ENCODE results near the gene TRAF5.
"Not testable (repeated sequence)": the region's sequence is repeated elsewhere in the genome, so short reads cannot be mapped to it uniquely, and the experiment has no call there.

Gene TRAF5

GRCh38 chr1:211335522-211336157 is 9.0 kb downstream of the TRAF5 start:
- peak overlapping the region; percentile 92 for H3K27ac Mint-ChIP-seq
- peaks cover 84% of the 10 kb centered on the region for H3K4me1 Mint-ChIP-seq
- no peak for DNase-seq
- H3K4me3 Mint-ChIP-seq: peak overlapping the region; percentile 63 to 70
- H3K9me3 Mint-ChIP-seq: no peaks in the 10 kb centered on the region
- ATAC-seq: peak; percentile 73
- H3K27me3 Mint-ChIP-seq: no peaks in the 10 kb centered on the region

GRCh38 chr1:211336161-211336560 is 9.5 kb downstream of the TRAF5 start:
- DNase-seq (no peak), ATAC-seq (no peak)
- H3K27me3 Mint-ChIP-seq: no peaks in the 10 kb centered on the region
- H3K9me3 Mint-ChIP-seq: no peaks in the 10 kb centered on the region
- peak overlapping the region; percentile 92 to 95 for H3K27ac Mint-ChIP-seq
- H3K4me3 Mint-ChIP-seq: peak overlapping the region; percentile 63 to 70
- peaks cover 84% of the 10 kb centered on the region for H3K4me1 Mint-ChIP-seq

- no peak for DNase-seq
- H3K4me1 Mint-ChIP-seq: peaks cover 84% of the 10 kb centered on the region
- H3K27me3 Mint-ChIP-seq: no peaks in the 10 kb centered on the region
- H3K4me3 Mint-ChIP-seq: no peak overlapping the region
- no peaks in the 10 kb centered on the region for H3K9me3 Mint-ChIP-seq
- no peak for ATAC-seq
- H3K27ac Mint-ChIP-seq: peak overlapping the region; percentile 7 to 95
Measured at GRCh38 chr1:211336775-211337174, 10.1 kb downstream of the TRAF5 start.

GRCh38 chr1:211337430-211338223 is 11.0 kb downstream of the TRAF5 start:
- Mint-ChIP-seq H3K4me1 (peaks cover 81% of the 10 kb centered on the region), H3K27me3 (no peaks in the 10 kb centered on the region), H3K9me3 (no peaks in the 10 kb centered on the region), H3K27ac (peak overlapping the region; percentile 7 to 45), H3K4me3 (no peak overlapping the region)
- DNase-seq (no peak), ATAC-seq (no peak)

GRCh38 chr1:211338224-211338620 is 11.6 kb downstream of the TRAF5 start:
- DNase-seq: no peak
- Mint-ChIP-seq H3K4me1 (peaks cover 81% of the 10 kb centered on the region), H3K27me3 (no peaks in the 10 kb centered on the region), H3K4me3 (no peak overlapping the region), H3K27ac (no peak overlapping the region), H3K9me3 (no peaks in the 10 kb centered on the region)
- no peak for ATAC-seq

GRCh38 chr1:211339631-211340041 is 13.0 kb downstream of the TRAF5 start:
- no peaks in the 10 kb centered on the region for H3K27me3 Mint-ChIP-seq
- H3K9me3 Mint-ChIP-seq: no peaks in the 10 kb centered on the region
- DNase-seq (no peak), ATAC-seq (peak; percentile 49)
- peak overlapping the region; percentile 4 to 55 for H3K4me3 Mint-ChIP-seq
- H3K4me1 Mint-ChIP-seq: peaks cover 93% of the 10 kb centered on the region
- peak overlapping the region; percentile 59 to 84 for H3K27ac Mint-ChIP-seq

- no peak for DNase-seq
- no peaks in the 10 kb centered on the region for H3K9me3 Mint-ChIP-seq
- H3K27ac Mint-ChIP-seq: peak overlapping the region in 1 of 2 donors; percentile 36
- peaks cover 93% of the 10 kb centered on the region for H3K4me1 Mint-ChIP-seq
- peak overlapping the region in 1 of 2 donors; percentile 15 for H3K4me3 Mint-ChIP-seq
- no peaks in the 10 kb centered on the region for H3K27me3 Mint-ChIP-seq
- no peak for ATAC-seq
Measured at GRCh38 chr1:211340622-211341507, 14.2 kb downstream of the TRAF5 start.

- no peak for DNase-seq
- H3K4me1 Mint-ChIP-seq: peaks cover 93% of the 10 kb centered on the region
- H3K4me3 Mint-ChIP-seq: no peak overlapping the region
- H3K27me3 Mint-ChIP-seq: no peaks in the 10 kb centered on the region
- H3K27ac Mint-ChIP-seq: no peak overlapping the region
- no peak for ATAC-seq
- H3K9me3 Mint-ChIP-seq: no peaks in the 10 kb centered on the region
Measured at GRCh38 chr1:211341999-211342398, 15.4 kb downstream of the TRAF5 start.

- ATAC-seq (peak; percentile 47), DNase-seq (no peak)
- Mint-ChIP-seq H3K4me3 (peak overlapping the region in 1 of 2 donors; percentile 21), H3K4me1 (peaks cover 89% of the 10 kb centered on the region), H3K9me3 (no peaks in the 10 kb centered on the region), H3K27me3 (no peaks in the 10 kb centered on the region), H3K27ac (no peak overlapping the region)
Measured at GRCh38 chr1:211343607-211344006, 17.0 kb downstream of the TRAF5 start.

GRCh38 chr1:211344152-211344618 is 17.6 kb downstream of the TRAF5 start:
- Mint-ChIP-seq H3K4me3 (peak overlapping the region in 1 of 2 donors; percentile 21), H3K27me3 (no peaks in the 10 kb centered on the region), H3K4me1 (peaks cover 84% of the 10 kb centered on the region), H3K9me3 (no peaks in the 10 kb centered on the region), H3K27ac (no peak overlapping the region)
- DNase-seq (no peak), ATAC-seq (peak; percentile 54)

- Mint-ChIP-seq H3K9me3 (peaks cover 0 to 12% of the 10 kb centered on the region in 2 donors), H3K27ac (no peak overlapping the region), H3K4me3 (no peak overlapping the region), H3K4me1 (peaks cover 82% of the 10 kb centered on the region), H3K27me3 (no peaks in the 10 kb centered on the region)
- DNase-seq (no peak), ATAC-seq (no peak)
Measured at GRCh38 chr1:211345719-211346118, 19.1 kb downstream of the TRAF5 start.

- Mint-ChIP-seq H3K4me1 (peaks cover 81% of the 10 kb centered on the region), H3K27ac (peak overlapping the region in 1 of 2 donors; percentile 85), H3K27me3 (no peaks in the 10 kb centered on the region), H3K4me3 (no peak overlapping the region), H3K9me3 (peaks cover 11 to 22% of the 10 kb centered on the region in 2 donors)
- ATAC-seq: no peak
- no peak for DNase-seq
Measured at GRCh38 chr1:211347077-211347844, 20.6 kb downstream of the TRAF5 start.

- peak overlapping the region in 1 of 2 donors; percentile 52 for H3K27ac Mint-ChIP-seq
- H3K9me3 Mint-ChIP-seq: peaks cover 11 to 22% of the 10 kb centered on the region in 2 donors
- no peak for DNase-seq
- ATAC-seq: no peak
- no peaks in the 10 kb centered on the region for H3K27me3 Mint-ChIP-seq
- peaks cover 81% of the 10 kb centered on the region for H3K4me1 Mint-ChIP-seq
- H3K4me3 Mint-ChIP-seq: no peak overlapping the region
Measured at GRCh38 chr1:211348547-211348946, 21.9 kb downstream of the TRAF5 start.

- Mint-ChIP-seq H3K4me3 (no peak overlapping the region), H3K4me1 (peaks cover 81% of the 10 kb centered on the region), H3K27ac (no peak overlapping the region), H3K27me3 (no peaks in the 10 kb centered on the region), H3K9me3 (peaks cover 11 to 22% of the 10 kb centered on the region in 2 donors)
- ATAC-seq (no peak), DNase-seq (no peak)
Measured at GRCh38 chr1:211349741-211350140, 23.1 kb downstream of the TRAF5 start.

- ATAC-seq, DNase-seq, H3K27me3 Mint-ChIP-seq: not testable (repeated sequence)
- Mint-ChIP-seq H3K27ac (peak overlapping the region in 1 of 2 donors; percentile 78), H3K9me3 (peaks cover 11 to 22% of the 10 kb centered on the region in 2 donors), H3K4me1 (peaks cover 81% of the 10 kb centered on the region), H3K4me3 (peak overlapping the region; percentile 14 to 47)
Measured at GRCh38 chr1:211352055-211352454, 25.4 kb downstream of the TRAF5 start.
